DND-41 (cell line): ENCODE measurements around the gene PPP1R12C.

ENCODE experiments used
- EZH2 ChIP-seq: IDR thresholded peaks from 3 replicates; pipeline ENCODE4 v1.6.1; 2012; ENCODE audit warnings: borderline replicate concordance, low read depth, mild to moderate bottlenecking, moderate library complexity, low read length, inconsistent platforms; ENCODE audit not compliant: severe bottlenecking
- TF ChIP-seq, protein P1 (sequence below): IDR thresholded peaks from 2 replicates; pipeline ENCODE4 v1.5.1; 2012; ENCODE audit warnings: borderline replicate concordance, low read length, moderate library complexity, mild to moderate bottlenecking; ENCODE audit not compliant: poor library complexity, severe bottlenecking; ENCODE audit errors: extremely low read depth

DNA sequence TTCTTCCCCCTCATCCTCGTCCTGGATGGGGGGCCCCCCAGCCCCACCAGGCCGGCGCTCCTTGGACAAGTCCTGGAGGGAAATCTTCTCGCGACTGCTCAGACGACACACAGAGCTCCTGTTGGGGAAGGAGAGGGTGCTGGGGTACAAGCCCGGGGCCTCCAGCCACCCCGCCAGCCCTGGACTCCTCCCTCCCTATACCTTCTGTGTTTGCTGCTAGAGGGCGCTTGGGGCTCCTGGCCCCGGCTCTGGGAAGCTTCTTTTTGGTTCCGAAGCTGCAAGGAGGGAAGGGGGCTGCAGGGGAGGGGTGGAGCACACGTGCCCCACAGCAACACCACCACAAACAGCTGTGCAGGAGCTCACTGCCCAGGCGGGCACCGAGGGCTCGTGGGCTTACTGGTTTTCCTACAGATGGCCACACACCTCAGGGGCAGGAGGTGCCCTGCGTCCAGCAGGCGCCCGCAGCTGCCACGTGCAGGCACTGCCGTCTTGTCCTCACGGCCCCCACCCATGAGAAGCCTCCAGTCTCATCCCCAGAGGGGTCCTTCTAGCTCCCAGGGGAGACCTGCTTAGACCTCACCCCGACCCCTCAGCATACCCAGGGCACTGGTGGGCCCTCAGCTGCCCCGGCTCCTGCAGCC, 21.3 kb downstream of the PPP1R12C start:
- TF ChIP-seq, protein P1, sequence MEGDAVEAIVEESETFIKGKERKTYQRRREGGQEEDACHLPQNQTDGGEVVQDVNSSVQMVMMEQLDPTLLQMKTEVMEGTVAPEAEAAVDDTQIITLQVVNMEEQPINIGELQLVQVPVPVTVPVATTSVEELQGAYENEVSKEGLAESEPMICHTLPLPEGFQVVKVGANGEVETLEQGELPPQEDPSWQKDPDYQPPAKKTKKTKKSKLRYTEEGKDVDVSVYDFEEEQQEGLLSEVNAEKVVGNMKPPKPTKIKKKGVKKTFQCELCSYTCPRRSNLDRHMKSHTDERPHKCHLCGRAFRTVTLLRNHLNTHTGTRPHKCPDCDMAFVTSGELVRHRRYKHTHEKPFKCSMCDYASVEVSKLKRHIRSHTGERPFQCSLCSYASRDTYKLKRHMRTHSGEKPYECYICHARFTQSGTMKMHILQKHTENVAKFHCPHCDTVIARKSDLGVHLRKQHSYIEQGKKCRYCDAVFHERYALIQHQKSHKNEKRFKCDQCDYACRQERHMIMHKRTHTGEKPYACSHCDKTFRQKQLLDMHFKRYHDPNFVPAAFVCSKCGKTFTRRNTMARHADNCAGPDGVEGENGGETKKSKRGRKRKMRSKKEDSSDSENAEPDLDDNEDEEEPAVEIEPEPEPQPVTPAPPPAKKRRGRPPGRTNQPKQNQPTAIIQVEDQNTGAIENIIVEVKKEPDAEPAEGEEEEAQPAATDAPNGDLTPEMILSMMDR = no peak
- TF ChIP-seq EZH2 = no peak
